Fibroblast of lung (primary cell): ENCODE data around the gene USP24. TPM values are rescaled to one million over a fixed set of nuclear protein-coding genes. Genes with fewer than 3 reads are reported as not detected.

Experiments
- DNase-seq, 2 donors: peaks; one replicate each; pipeline versions ENCODE4 v3.0.0 to v3.0.0-alpha.2; 2010; ENCODE audit warnings: low read depth in 2 of 2
- H2AFZ ChIP-seq: 2 replicates; pipeline ENCODE4 v1.5.1; 2012; ENCODE audit warnings: low read length, control low read depth, inconsistent platforms
- H3K27ac ChIP-seq: 2 replicates; pipeline ENCODE4 v1.5.1; 2011; ENCODE audit warnings: low read length, control low read depth; ENCODE audit not compliant: insufficient read depth
- H3K27me3 ChIP-seq: 2 replicates; pipeline ENCODE4 v1.5.1; 2011; ENCODE audit warnings: mild to moderate bottlenecking, low read length; ENCODE audit not compliant: control insufficient read depth, insufficient read depth
- H3K36me3 ChIP-seq: 2 replicates; pipeline ENCODE4 v1.5.1; 2011; ENCODE audit warnings: low read length; ENCODE audit not compliant: control insufficient read depth, insufficient read depth
- H3K4me1 ChIP-seq: 2 replicates; pipeline ENCODE4 v1.5.1; 2011; ENCODE audit warnings: low read length; ENCODE audit not compliant: control insufficient read depth, insufficient read depth; ENCODE audit errors: extremely low read depth
- H3K4me2 ChIP-seq: 2 replicates; pipeline ENCODE4 v1.5.1; 2011; ENCODE audit warnings: low read length, control low read depth; ENCODE audit not compliant: insufficient read depth; ENCODE audit errors: extremely low read depth
- H3K4me3 ChIP-seq, 4 experiments: fragments of 200-600 bp in 1 of 4; sonication (generic) in 1 of 4; replicated peaks in 1 of 4; 2 replicates each; pipeline ENCODE4 v1.5.1; 2011 to 2016; ENCODE audit warnings: low read length in 4 of 4, low read depth in 3 of 4, mild to moderate bottlenecking in 3 of 4, control low read depth in 2 of 4, inconsistent platforms in 1 of 4, mixed read lengths in 1 of 4; ENCODE audit not compliant: insufficient read depth in 1 of 4; ENCODE audit errors: control extremely low read depth in 1 of 4
- H3K79me2 ChIP-seq: 2 replicates; pipeline ENCODE4 v1.5.1; 2012; ENCODE audit warnings: mild to moderate bottlenecking, low read length, inconsistent platforms; ENCODE audit not compliant: control insufficient read depth, insufficient read depth
- H3K9ac ChIP-seq: 2 replicates; pipeline ENCODE4 v1.5.1; 2011; ENCODE audit warnings: mild to moderate bottlenecking, low read length, control low read depth; ENCODE audit not compliant: insufficient read depth
- H3K9me3 ChIP-seq: 2 replicates; pipeline ENCODE4 v1.5.1; 2012; ENCODE audit warnings: low read depth, low read length; ENCODE audit not compliant: control insufficient read depth, insufficient read depth
- H4K20me1 ChIP-seq: 2 replicates; pipeline ENCODE4 v1.5.1; 2011; ENCODE audit warnings: low read length; ENCODE audit not compliant: control insufficient read depth, insufficient read depth; ENCODE audit errors: extremely low read depth
- EZH2 ChIP-seq: IDR thresholded peaks from 2 replicates; pipeline ENCODE4 v1.5.1; 2012; ENCODE audit warnings: low read length, control low read depth, mild to moderate bottlenecking; ENCODE audit errors: missing control alignments
- polyA plus RNA-seq, 2 donors: library from polyadenylated mRNA; depleted of rRNA in 1 of 2; stranded (reverse) in 1 of 2; unstranded in 1 of 2; fragments of >200 nt; gene quantifications; 2 replicates each; pipeline ENCODE4 v1.2.1, GENCODE V29; 2011 to 2012; ENCODE audit warnings: missing spikeins in 1 of 2
- total RNA-seq: library from RNA; depleted of rRNA; stranded (reverse); fragments of >200 nt; gene quantifications from 2 replicates; pipeline ENCODE4 v1.2.1, GENCODE V29; 2014
- TF ChIP-seq, protein P1 (sequence below), 2 donors: IDR thresholded peaks in 1 of 2; conservative IDR thresholded peaks in 1 of 2; 1 replicate in 1 of 2; 2 replicates in 1 of 2; pipeline ENCODE4 v1.5.1; 2011 to 2012; ENCODE audit warnings: low read length in 2 of 2, control low read depth in 1 of 2, inconsistent platforms in 1 of 2, low read depth in 1 of 2, mild to moderate bottlenecking in 1 of 2

The USP24 gene
- total and polyA plus RNA-seq, 2 donors (not counting 1 experiment from before 2014, with no cell fraction given), result 16.4 to 63.9 TPM

DNA sequence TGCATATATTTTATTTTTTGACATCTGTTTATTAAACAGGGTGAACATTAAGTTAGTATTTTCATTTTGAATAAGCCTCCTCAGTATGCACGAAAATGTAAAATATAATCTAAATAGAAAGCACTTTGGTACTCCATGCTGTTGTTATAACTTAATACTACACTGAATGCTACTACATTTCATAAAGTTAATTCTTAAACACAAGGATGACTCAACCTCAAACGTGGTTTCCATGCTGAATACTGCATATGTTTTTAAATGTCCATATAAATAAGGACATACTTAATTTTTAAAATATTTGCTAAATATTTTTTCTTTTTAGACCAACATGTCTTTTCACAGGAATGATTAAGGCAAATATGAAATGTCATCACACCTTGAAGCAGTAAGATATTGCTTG is 83.9 kb downstream of the USP24 start:
- DNase-seq, result peak in 1 of 2 donors; percentile 45

DNA sequence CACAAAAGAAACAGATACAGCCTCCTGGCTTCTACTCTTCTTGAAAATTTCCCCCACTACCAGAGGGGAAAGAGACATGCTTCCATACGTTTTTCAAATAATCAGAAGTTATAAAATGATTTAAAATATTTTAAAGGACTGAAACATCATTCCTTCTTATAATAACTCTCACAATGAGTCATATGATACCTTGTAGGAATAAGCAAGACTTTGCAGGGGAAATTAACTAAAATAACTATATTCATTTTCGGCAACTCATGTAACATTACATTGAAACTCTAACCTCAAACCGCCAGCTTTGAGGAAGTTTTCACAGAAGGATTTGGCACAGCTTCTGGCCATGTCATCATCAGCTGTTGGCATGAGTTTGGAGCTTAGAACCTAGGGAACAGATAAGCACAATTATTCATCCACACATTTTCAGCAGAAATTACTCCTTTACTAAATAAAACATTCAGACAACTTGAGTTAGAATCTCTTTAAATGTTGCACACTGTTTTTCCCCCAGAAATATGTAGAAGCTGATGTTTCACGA is 85.9 kb downstream of the USP24 start:
- Histone ChIP-seq H3K4me2 (no peak overlapping the region), H4K20me1 (no peaks in the 10 kb centered on the region), H3K27ac (no peak overlapping the region), H2AFZ (no peak overlapping the region), H3K36me3 (peaks cover 4% of the 10 kb centered on the region), H3K9me3 (no peaks in the 10 kb centered on the region), H3K27me3 (no peaks in the 10 kb centered on the region), H3K4me3 (no peak overlapping the region), H3K9ac (no peak overlapping the region), H3K4me1 (peaks cover 7% of the 10 kb centered on the region), H3K79me2 (no peaks in the 10 kb centered on the region)
- DNase-seq, result peak; percentile 91 to 93
- TF ChIP-seq EZH2, result no peak
- TF ChIP-seq, protein P1, sequence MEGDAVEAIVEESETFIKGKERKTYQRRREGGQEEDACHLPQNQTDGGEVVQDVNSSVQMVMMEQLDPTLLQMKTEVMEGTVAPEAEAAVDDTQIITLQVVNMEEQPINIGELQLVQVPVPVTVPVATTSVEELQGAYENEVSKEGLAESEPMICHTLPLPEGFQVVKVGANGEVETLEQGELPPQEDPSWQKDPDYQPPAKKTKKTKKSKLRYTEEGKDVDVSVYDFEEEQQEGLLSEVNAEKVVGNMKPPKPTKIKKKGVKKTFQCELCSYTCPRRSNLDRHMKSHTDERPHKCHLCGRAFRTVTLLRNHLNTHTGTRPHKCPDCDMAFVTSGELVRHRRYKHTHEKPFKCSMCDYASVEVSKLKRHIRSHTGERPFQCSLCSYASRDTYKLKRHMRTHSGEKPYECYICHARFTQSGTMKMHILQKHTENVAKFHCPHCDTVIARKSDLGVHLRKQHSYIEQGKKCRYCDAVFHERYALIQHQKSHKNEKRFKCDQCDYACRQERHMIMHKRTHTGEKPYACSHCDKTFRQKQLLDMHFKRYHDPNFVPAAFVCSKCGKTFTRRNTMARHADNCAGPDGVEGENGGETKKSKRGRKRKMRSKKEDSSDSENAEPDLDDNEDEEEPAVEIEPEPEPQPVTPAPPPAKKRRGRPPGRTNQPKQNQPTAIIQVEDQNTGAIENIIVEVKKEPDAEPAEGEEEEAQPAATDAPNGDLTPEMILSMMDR (conservative IDR thresholded peaks at IDR 0.05 in 1 of 2, IDR thresholded peaks at IDR 0.05 in 1 of 2; ENCODE audit: low read depth in 1 of 2, low read length in 2 of 2), result no peak

More for the DNA sequence above, 83.9 kb downstream of the USP24 start:
- TF ChIP-seq, protein P1 (conservative IDR thresholded peaks at IDR 0.05 in 1 of 2, IDR thresholded peaks at IDR 0.05 in 1 of 2; ENCODE audit: low read depth in 1 of 2, low read length in 2 of 2), result no peak
- TF ChIP-seq EZH2, result no peak
- Histone ChIP-seq H3K9me3 (no peaks in the 10 kb centered on the region), H3K4me2 (no peak overlapping the region), H3K9ac (no peak overlapping the region), H3K4me3 (no peak overlapping the region), H2AFZ (no peak overlapping the region), H3K79me2 (no peaks in the 10 kb centered on the region), H3K27ac (no peak overlapping the region), H4K20me1 (no peaks in the 10 kb centered on the region), H3K27me3 (no peaks in the 10 kb centered on the region), H3K36me3 (peaks cover 9% of the 10 kb centered on the region), H3K4me1 (peaks cover 7% of the 10 kb centered on the region)

DNA sequence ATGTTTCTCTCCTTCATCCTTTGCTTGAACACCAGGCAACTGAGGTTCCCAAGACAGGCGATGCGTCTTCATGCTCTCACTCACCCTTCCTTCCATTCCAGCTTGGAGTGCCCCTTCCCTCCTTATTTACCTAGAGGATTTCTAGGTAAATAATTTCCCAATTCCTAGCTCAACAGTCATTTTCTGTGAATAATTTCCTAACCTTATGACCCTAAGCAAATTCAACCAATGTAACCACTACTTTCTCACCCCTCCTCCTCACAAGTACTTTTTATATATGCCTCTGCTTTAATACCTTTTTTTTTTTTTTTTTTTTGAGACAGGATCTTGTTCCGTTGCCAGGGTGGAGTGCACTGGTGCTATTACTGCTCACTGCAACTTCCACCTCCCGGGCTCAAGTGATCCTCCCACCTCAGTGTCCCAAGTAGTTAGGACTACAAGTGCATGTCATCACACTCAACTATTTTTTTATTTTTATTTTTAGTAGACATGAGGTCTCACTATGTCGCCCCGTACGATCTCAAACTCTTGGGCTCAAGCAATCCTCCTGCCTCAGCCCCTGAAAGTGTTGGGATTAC is 86.7 kb downstream of the USP24 start:
- no peaks in the 10 kb centered on the region for H3K27me3 ChIP-seq
- H3K27ac ChIP-seq, result no peak overlapping the region
- no peaks in the 10 kb centered on the region for H3K9me3 ChIP-seq
- no peak overlapping the region for H3K4me3 ChIP-seq
- TF ChIP-seq, protein P1 (conservative IDR thresholded peaks at IDR 0.05 in 1 of 2, IDR thresholded peaks at IDR 0.05 in 1 of 2; ENCODE audit: low read depth in 1 of 2, low read length in 2 of 2), result no peak
- no peak for TF ChIP-seq EZH2
- no peak overlapping the region for H3K4me2 ChIP-seq
- peaks cover 4% of the 10 kb centered on the region for H3K36me3 ChIP-seq
- peaks cover 7% of the 10 kb centered on the region for H3K4me1 ChIP-seq
- no peak for DNase-seq
- H4K20me1 ChIP-seq, result no peaks in the 10 kb centered on the region
- H2AFZ ChIP-seq, result no peak overlapping the region
- no peak overlapping the region for H3K9ac ChIP-seq
- H3K79me2 ChIP-seq, result no peaks in the 10 kb centered on the region
